Hepatocyte (in vitro differentiated cells): ENCODE data around the gene TXNDC11. TPM values are rescaled to one million over a fixed set of nuclear protein-coding genes. Genes with fewer than 3 reads are reported as not detected.

Experiments
- DNase-seq: peaks from one replicate; pipeline ENCODE4 v3.0.0-alpha.2; 2016; ENCODE audit warnings: low spot score
- H2AFZ ChIP-seq: fragments of 200-600 bp; sonication (generic); 2 replicates; pipeline ENCODE4 v1.6.0; 2016; ENCODE audit warnings: antibody characterized with exemption, mild to moderate bottlenecking
- H3K27ac ChIP-seq: fragments of 200-600 bp; sonication (generic); 2 replicates; pipeline ENCODE4 v1.5.1; 2016; ENCODE audit warnings: mild to moderate bottlenecking
- H3K27me3 ChIP-seq: fragments of 200-600 bp; sonication (generic); 2 replicates; pipeline ENCODE4 v1.6.1; 2016
- H3K36me3 ChIP-seq: fragments of 200-600 bp; sonication (generic); replicated peaks from 2 replicates; pipeline ENCODE4 v1.5.1; 2016; ENCODE audit warnings: low read depth; ENCODE audit not compliant: insufficient read depth
- H3K4me1 ChIP-seq: fragments of 200-600 bp; sonication (generic); 2 replicates; pipeline ENCODE4 v1.5.1; 2016; ENCODE audit warnings: mild to moderate bottlenecking, moderate library complexity; ENCODE audit not compliant: insufficient read depth
- H3K4me2 ChIP-seq: fragments of 200-600 bp; sonication (generic); 2 replicates; pipeline ENCODE4 v1.6.0; 2016
- H3K4me3 ChIP-seq: fragments of 200-600 bp; sonication (generic); 2 replicates; pipeline ENCODE4 v1.5.1; 2016; ENCODE audit warnings: mild to moderate bottlenecking
- H3K79me2 ChIP-seq: fragments of 200-600 bp; sonication (generic); 2 replicates; pipeline ENCODE4 v1.6.0; 2017; ENCODE audit warnings: mild to moderate bottlenecking
- H3K9me2 ChIP-seq: fragments of 200-600 bp; sonication (generic); replicated peaks from 2 replicates; pipeline ENCODE4 v1.6.0; 2017; ENCODE audit warnings: mild to moderate bottlenecking; ENCODE audit not compliant: insufficient read depth
- H3K9me3 ChIP-seq: fragments of 200-600 bp; sonication (generic); 2 replicates; pipeline ENCODE4 v1.5.1; 2016; ENCODE audit warnings: low read depth, mild to moderate bottlenecking
- H4K20me1 ChIP-seq: fragments of 200-600 bp; sonication (generic); 2 replicates; pipeline ENCODE4 v1.6.0; 2016; ENCODE audit warnings: mild to moderate bottlenecking; ENCODE audit not compliant: insufficient read depth, poor library complexity, severe bottlenecking
- CTCF ChIP-seq: fragments of 200-600 bp; sonication (generic); IDR thresholded peaks from 2 replicates; pipeline ENCODE4 v1.5.1; 2016; ENCODE audit warnings: antibody characterized with exemption, mild to moderate bottlenecking; ENCODE audit not compliant: poor library complexity
- EZH2 ChIP-seq: fragments of 200-600 bp; sonication (generic); IDR thresholded peaks from 2 replicates; pipeline ENCODE4 v1.6.1; 2016; ENCODE audit warnings: antibody characterized with exemption, mild to moderate bottlenecking, borderline replicate concordance
- EZH2phosphoT487 ChIP-seq: fragments of 200-600 bp; sonication (generic); IDR thresholded peaks from one replicate; pipeline ENCODE4 v1.6.1; 2018; ENCODE audit warnings: antibody characterized with exemption, mild to moderate bottlenecking, low read depth, moderate library complexity; ENCODE audit not compliant: unreplicated experiment, severe bottlenecking
- WGBS: methylation state at CpG from one replicate; pipeline ENCODE4 v1.1.6; 2016; ENCODE audit warnings: low lambda C conversion rate; ENCODE audit errors: missing lambda C conversion rate; 5-methylcytosine and 5-hydroxymethylcytosine counted together
- polyA plus RNA-seq: library from polyadenylated mRNA; unstranded; fragments of >200 nt; fragmentation: Nextera tagmentation; extraction: Ambion mirVana; gene quantifications from 2 replicates; pipeline ENCODE4 v1.2.1, GENCODE V29; 2016
- total RNA-seq: library from RNA; depleted of rRNA; stranded (reverse); fragments of >200 nt; gene quantifications from 2 replicates; pipeline ENCODE4 v1.2.3, GENCODE V29; 2014

Gene TXNDC11
- total and polyA plus RNA-seq, 2 experiments from 2014 or later: 58.5 to 59.4 TPM

- no peak overlapping the region for H3K4me3 ChIP-seq
- no peaks in the 10 kb centered on the region for H3K36me3 ChIP-seq
- TF ChIP-seq EZH2 (no peak), CTCF (no peak), EZH2phosphoT487 (no peak)
- no peaks in the 10 kb centered on the region for H3K9me2 ChIP-seq
- H3K27me3 ChIP-seq: no peaks in the 10 kb centered on the region
- H4K20me1 ChIP-seq: peaks cover 22% of the 10 kb centered on the region
- no peaks in the 10 kb centered on the region for H3K9me3 ChIP-seq
- no peak for DNase-seq
- no peak overlapping the region for H3K4me2 ChIP-seq
- H2AFZ ChIP-seq: no peak overlapping the region
- H3K27ac ChIP-seq: no peak overlapping the region
- WGBS: 89% methylated on average over 14 of the region's 14 CpGs
- peaks cover 29% of the 10 kb centered on the region for H3K79me2 ChIP-seq
- H3K4me1 ChIP-seq: peaks cover 10% of the 10 kb centered on the region
Observed at GRCh38 chr16:11666103-11667055, 76.3 kb downstream of the TXNDC11 start.

- Histone ChIP-seq H3K79me2 (peaks cover 16% of the 10 kb centered on the region), H3K27me3 (no peaks in the 10 kb centered on the region), H3K36me3 (no peaks in the 10 kb centered on the region), H4K20me1 (peaks cover 10% of the 10 kb centered on the region), H3K9me2 (no peaks in the 10 kb centered on the region), H3K27ac (no peak overlapping the region), H2AFZ (no peak overlapping the region), H3K9me3 (no peaks in the 10 kb centered on the region), H3K4me2 (no peak overlapping the region), H3K4me3 (no peak overlapping the region), H3K4me1 (peaks cover 10% of the 10 kb centered on the region)
- TF ChIP-seq EZH2phosphoT487 (no peak), EZH2 (no peak), CTCF (no peak)
- no peak for DNase-seq
- 57% methylated on average over 11 of the region's 11 CpGs for WGBS
Observed at GRCh38 chr16:11665071-11665491, 77.6 kb downstream of the TXNDC11 start.

- Histone ChIP-seq H4K20me1 (no peaks in the 10 kb centered on the region), H3K27ac (no peak overlapping the region), H3K27me3 (no peaks in the 10 kb centered on the region), H3K4me3 (no peak overlapping the region), H2AFZ (no peak overlapping the region), H3K79me2 (no peaks in the 10 kb centered on the region), H3K36me3 (no peaks in the 10 kb centered on the region), H3K4me2 (no peak overlapping the region), H3K4me1 (peaks cover under 1% of the 10 kb centered on the region), H3K9me3 (no peaks in the 10 kb centered on the region), H3K9me2 (no peaks in the 10 kb centered on the region)
- TF ChIP-seq CTCF (no peak), EZH2 (no peak), EZH2phosphoT487 (no peak)
- WGBS: 93% methylated on average over 5 of the region's 5 CpGs
- DNase-seq: no peak
Observed at GRCh38 chr16:11662582-11662981, 80.1 kb downstream of the TXNDC11 start.
